ENCODE results near the gene WDFY1.

- no peak for TF ChIP-seq JUND (IDR thresholded peaks at IDR 0.05)
- TF ChIP-seq SRF (IDR thresholded peaks at IDR 0.05; ENCODE audit: low read depth), result no peak
- TF ChIP-seq EZH2 (IDR thresholded peaks at IDR 0.05), result no peak
- no peak for TF ChIP-seq CTCF (IDR thresholded peaks at IDR 0.05 in 2 of 3, conservative IDR thresholded peaks at IDR 0.05 in 1 of 3; ENCODE audit: borderline replicate concordance in 1 of 3, insufficient read depth in 1 of 3, low read depth in 2 of 3, low read length in 2 of 3)
- TF ChIP-seq POLR2AphosphoS5 (IDR thresholded peaks at IDR 0.05; ENCODE audit: low read depth, low read length), result no peak
- TF ChIP-seq TCF7L2 (IDR thresholded peaks at IDR 0.05; ENCODE audit: borderline replicate concordance, extremely low read depth, insufficient read depth, insufficient read length), result no peak
- no peak for TF ChIP-seq MAX (IDR thresholded peaks at IDR 0.05)
- no peak for TF ChIP-seq REST (IDR thresholded peaks at IDR 0.05; ENCODE audit: low read depth)
- no peak for TF ChIP-seq CEBPB (IDR thresholded peaks at IDR 0.05; ENCODE audit: low read depth)
Measured at GRCh38 chr2:223956300-223956699, 11.2 kb upstream of the WDFY1 start.

All from HCT116 (cell line).